Anterior cingulate cortex (tissue), 58 donors: Measurements from ENCODE around the gene KIF9.
A peak's percentile ranks its signal among the peaks of the same experiment; 100 is the strongest.
"Not testable (repeated sequence)": the region's sequence is repeated elsewhere in the genome, so short reads cannot be mapped to it uniquely, and the experiment has no call there.

Source experiments
- DNase-seq, 58 donors: peaks; one replicate each; lab custom pipeline; 2025; lab: John Stamatoyannopoulos, UW

Gene KIF9, protein sequence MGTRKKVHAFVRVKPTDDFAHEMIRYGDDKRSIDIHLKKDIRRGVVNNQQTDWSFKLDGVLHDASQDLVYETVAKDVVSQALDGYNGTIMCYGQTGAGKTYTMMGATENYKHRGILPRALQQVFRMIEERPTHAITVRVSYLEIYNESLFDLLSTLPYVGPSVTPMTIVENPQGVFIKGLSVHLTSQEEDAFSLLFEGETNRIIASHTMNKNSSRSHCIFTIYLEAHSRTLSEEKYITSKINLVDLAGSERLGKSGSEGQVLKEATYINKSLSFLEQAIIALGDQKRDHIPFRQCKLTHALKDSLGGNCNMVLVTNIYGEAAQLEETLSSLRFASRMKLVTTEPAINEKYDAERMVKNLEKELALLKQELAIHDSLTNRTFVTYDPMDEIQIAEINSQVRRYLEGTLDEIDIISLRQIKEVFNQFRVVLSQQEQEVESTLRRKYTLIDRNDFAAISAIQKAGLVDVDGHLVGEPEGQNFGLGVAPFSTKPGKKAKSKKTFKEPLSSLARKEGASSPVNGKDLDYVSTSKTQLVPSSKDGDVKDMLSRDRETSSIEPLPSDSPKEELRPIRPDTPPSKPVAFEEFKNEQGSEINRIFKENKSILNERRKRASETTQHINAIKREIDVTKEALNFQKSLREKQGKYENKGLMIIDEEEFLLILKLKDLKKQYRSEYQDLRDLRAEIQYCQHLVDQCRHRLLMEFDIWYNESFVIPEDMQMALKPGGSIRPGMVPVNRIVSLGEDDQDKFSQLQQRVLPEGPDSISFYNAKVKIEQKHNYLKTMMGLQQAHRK

DNA sequence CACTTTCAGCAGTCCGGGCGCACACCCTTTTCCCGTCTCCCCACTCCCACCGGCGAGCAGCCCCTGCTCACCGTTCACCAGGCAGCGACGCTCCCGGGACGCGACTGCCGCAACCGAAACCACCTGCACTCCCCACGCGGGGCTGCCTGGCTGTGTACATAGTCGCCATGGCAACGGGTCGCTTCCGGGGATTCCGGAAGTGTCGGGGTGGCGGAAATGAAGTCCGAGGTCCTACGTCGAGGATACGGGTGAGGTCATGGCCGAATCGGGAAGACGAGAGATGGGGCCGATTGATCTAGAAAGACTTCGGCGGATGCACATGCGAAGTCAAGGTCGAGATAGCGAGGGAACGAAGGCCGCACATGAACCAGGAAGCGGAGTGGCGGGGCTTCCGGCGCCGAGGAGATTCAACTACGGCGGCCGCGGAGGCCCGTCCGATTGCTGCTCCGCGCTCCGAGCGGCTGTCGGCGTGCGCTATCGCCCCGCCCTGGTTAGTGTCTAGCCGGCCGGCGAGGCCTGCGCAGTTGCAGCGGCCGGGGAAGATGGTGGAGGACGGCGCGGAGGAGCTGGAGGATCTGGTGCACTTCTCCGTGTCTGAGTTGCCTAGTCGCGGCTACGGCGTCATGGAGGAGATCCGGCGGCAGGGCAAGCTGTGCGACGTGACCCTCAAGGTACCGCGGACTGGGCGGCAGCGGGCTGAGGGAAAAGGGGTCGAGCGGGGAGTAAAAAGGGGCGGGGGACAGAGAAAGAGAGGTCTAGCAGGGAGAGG is at the start of gene KIF9, which contains the start of gene KLHL18:
KIF9 (minus strand) TSS at position 376 of the 769 bp plus-strand sequence. CDS start 5,425 bp downstream, outside the sequence.
KLHL18 (plus strand) TSS at position 521 of the 769 bp plus-strand sequence; CDS start at position 543, 22 bp downstream.
- DNase-seq, result peak; percentile 49 to 97 (median 94)

DNA sequence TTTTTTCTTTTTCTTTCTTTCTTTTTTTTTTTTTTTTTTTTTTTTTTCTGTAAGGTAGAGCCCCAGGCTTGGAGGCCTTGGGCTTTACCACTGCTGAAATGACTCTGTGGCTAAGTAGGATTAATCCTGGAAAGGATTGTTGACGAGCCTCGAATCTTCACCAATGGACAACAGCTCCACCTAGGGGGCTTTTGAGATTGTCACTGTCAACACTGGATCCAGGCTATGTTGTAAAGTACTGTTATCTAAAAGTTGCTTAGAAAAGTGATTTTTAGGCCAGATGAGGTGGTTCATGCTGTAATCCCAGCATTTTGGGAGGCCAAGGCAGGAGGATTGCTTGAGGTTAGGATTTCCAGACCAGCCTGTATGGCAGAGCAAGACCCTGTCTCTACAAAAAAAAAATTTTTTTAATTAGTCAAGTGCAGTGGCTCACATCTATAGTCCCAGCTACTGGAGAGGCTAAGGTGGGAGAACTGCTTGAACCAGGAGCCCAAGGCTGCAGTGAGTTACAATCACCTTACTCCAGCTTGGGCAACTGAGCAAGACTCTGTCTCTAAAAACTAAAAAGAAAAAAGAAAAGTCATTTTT is 41.8 kb upstream of the KIF9 start:
- peak in 40 of 58 donors; percentile 2 to 71 (median 23) for DNase-seq

DNA sequence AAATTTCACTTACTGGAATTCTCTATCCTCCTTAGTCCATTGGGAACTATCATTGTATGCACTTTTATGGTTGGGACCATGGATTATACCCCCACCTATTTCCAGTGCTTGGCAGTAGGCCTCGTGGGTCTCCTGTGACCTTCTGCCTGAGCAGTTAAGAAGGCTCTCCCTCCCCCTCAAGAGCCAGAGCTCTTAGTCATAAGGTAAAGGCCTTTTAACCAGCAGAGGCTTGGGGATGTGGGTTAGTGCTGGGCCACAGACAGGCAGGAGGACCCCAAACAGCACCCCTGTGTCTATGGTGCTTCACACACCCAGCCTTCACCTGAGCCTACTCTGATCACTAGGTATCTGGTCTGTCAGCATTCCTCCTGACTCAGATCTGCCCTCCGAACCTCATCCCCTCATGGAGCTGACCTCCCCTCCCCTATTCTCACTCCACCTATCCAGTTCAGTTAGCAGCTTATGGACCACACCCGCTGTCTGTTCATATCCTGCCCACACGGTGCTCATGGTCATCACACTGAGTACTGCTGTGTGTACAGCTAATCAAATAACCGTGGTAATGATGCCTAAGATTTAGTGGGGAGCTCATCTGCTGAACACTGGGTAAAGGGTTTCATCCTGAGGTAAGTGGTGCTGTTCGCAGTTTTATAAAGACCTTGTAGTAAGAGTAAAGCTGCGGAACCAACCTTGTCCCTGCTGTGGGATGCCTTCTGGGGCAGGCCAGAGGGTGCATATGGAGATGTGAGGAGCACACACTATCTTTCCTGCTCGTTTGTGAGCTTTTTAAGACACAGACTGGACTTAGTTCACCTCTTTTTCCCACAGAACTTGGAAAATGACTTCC is 41.1 kb upstream of the KIF9 start:
- DNase-seq, result no peak

DNA sequence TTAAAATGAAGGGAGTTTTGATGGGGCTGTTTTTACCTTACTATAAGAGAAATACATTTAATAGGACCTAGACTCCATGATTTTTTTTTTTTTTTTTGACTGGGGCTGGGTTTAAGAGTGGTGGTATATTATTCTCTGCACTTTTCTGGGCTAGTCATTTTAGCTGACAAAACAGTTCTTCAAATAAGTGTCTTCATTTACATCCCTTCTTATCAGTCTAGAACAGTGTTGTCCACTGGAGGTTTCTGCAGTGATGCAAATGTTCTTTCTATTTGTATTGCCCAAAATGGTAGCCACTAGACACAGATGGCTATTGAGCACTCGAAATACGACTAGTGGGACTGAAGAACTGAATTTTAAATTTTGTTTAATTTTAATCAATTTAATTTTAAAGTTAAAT is 37.4 kb upstream of the KIF9 start:
- DNase-seq, result no peak

DNA sequence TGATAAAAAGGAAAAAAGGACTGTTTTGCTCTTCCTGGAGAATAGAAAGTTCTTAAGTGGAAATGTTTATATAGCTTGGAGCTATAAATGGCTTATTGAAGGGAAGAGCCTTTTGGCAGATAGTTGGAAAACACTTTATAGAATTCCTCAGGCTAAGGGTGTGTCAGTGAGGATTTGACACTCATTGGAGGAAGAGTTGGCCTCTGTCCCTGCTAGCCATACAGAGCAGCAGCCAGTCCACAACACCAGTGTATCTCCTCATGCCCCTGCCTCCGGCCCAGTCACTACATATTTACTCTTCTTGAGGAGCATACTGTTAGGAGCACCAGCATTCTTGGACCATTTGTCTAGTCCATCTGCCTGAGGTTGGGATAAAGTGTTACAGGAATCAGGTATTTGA is 36.3 kb upstream of the KIF9 start:
- no peak for DNase-seq

DNA sequence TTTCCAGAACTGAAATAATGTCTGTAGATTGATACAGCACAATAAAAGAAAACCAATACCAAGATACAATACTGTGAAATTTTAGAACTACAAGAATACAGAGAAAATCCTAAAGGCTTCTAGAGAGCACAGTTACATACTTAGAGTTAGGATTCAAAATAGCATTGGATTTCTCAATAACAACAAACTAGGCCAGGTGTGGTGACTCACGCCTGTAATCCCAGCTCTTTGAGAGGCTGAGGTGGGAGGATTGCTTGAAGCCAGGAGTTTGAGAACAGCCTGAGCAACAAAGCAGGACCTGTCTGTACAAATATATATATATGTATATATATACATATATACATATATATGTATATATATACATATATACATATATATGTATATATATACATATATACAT is 33.6 kb upstream of the KIF9 start:
- not testable (repeated sequence) for DNase-seq

DNA sequence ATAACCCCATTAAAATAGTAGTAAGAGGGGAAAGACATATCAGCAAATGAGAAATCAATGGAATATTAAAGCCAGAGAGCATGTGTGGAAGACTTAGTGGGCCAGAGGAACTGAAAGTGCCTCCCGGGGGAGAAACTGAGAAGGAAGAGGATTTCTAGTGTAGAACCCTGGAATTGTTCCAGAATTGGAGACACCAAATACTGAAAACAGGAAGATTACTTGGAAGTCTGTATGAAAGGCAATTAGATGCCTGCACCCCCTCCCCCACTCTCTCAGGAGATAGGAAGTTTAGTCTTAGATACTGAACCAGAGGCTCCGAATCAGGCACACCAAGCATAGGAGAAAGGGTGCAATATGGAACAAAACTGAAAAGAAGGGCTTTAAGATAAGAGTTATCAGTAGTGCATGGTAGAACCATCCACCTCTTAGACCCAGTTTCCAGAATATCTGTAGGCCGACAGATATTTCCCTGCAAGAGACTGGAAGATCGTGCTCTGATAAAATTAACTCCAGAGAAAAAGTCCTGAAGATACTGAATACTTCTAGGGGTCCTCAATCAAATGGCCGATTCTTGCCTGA is 32.6 kb upstream of the KIF9 start:
- DNase-seq, result peak in 1 of 58 donors; percentile 34

DNA sequence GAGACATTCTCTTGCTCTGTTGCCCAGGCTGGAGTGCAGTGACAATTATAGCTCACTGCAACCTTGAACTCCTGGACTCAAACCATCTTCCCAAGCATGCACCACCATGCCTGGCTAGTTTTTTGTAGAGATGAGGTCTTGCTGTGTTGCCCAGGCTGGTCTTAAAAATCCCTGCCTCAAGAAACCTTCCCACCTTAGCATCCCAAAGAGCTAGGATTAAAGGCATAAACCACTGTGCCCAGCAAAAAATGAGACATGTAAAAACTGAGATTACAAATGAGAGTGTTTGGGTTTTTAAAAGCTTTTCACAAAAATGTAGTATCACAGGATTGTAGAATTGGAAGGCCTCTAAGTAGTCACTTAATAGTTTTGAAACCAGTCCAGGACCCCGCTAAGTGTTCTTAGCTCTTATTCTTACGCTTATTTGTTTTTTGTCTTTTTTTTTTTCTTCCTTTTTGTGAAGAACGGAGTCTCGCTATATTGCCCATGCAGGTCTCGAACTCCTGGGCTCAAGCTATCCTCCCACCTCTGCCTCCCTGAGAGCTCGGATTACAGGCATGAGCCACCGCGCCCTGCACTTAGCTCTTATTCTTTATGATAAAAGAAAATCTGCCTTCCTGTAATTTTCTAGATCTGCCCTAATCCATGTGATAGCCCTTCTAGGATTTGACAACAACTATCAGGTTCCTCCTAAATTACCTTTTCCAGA is 31.6 kb upstream of the KIF9 start:
- no peak for DNase-seq

DNA sequence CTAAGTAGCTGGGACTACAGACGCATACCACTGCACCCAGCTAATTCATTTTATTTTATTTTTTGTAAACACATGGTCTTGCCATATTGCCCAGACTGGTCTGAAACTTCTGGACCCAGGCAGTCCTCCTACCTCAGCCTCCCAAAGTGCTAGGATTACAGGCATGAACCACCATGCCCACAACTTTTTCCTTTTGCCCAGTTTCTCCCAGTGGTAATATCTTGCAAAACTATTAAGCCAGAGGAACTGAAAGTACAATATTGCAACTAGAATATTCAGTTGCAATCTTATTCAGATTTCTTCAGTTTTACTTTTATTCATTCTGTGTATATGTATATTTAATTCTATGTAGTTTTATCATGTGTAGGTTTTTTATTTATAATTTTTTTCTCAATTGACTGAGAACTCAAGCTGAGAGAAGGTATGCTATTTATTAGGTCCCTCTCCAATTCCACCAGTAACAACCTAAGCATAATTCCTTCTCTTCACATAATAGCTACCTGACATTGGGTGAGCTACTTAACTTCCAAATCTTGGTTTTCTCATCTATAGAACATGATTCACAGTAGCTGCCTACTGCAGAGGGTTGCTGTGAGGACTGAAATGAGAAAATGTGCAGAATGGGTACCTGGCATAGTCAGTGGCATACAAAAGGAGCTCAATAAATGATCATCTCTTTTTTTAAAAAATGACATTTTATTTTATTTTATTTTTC is 30.9 kb upstream of the KIF9 start:
- no peak for DNase-seq

DNA sequence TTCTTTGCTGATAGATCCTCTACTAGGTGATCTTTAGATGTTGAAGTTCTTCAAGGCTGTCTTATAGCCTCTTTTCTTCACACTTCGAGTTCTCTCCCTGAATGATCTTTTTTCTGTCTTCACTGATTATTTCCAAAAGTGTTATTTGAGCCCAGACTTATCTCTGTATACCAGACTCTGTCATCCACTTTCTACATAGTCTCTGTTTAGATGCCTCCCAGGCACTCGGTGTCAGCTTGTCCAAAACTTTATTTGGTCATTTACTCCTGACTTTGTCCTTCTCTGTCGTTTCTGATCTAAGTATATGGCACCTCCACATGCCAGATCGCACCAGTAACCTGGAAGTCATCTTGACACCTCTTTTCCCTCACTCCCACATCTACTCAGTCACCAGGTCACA is 27.8 kb upstream of the KIF9 start:
- DNase-seq, result no peak

DNA sequence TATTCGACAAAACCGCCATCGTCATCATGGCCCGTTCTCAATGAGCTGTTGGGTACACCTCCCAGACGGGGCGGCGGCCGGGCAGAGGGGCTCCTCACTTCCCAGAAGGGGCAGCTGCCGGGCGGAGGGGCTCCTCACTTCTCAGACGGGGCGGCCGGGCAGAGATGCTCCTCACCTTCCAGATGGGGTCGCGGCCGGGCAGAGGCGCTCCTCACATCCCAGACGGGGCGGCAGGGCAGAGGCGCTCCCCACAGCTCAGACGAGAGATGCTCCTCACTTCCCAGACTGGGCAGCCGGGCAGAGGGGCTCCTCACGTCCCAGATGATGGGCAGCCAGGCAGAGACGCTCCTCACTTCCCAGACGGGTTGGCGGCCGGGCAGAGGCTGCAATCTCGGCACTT is 26.6 kb upstream of the KIF9 start:
- not testable (repeated sequence) for DNase-seq

DNA sequence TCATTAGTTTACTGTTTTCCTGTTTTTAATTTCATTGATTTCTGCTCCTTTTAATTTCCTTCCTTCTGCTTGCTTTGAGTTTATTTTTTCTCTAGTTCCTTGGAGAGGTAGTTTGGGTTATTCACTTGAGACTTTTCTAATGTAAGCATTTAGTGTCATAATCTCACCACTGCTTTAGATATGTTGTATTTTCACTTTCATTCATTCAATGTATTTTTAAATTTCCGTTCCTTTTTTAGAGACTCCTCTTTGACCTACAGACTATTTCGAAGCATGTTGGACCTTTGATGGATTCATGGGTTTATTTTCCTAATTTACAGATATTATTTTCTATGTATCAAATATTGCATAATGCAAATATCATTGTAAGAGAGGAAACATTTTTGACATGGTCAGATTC is 23.4 kb upstream of the KIF9 start:
- no peak for DNase-seq

DNA sequence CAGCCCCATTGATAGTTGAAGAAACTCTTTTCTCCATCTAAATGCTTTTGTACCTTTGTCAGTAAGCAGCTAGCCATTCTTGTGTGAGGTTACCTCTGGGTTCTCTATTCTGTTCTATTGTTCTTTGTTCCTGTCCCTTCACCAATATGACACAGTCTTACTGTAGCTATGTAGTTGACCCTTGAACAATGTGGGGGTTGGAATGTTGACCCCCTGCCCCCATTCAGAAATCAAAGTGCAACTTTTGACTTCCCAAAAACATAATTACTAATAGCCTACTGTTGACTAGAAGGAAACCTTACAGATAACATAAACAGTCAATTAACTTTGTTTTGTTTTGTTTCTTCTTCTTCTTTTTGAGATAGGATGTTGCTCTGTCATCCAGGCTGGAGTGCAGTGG is 18.9 kb upstream of the KIF9 start:
- no peak for DNase-seq

DNA sequence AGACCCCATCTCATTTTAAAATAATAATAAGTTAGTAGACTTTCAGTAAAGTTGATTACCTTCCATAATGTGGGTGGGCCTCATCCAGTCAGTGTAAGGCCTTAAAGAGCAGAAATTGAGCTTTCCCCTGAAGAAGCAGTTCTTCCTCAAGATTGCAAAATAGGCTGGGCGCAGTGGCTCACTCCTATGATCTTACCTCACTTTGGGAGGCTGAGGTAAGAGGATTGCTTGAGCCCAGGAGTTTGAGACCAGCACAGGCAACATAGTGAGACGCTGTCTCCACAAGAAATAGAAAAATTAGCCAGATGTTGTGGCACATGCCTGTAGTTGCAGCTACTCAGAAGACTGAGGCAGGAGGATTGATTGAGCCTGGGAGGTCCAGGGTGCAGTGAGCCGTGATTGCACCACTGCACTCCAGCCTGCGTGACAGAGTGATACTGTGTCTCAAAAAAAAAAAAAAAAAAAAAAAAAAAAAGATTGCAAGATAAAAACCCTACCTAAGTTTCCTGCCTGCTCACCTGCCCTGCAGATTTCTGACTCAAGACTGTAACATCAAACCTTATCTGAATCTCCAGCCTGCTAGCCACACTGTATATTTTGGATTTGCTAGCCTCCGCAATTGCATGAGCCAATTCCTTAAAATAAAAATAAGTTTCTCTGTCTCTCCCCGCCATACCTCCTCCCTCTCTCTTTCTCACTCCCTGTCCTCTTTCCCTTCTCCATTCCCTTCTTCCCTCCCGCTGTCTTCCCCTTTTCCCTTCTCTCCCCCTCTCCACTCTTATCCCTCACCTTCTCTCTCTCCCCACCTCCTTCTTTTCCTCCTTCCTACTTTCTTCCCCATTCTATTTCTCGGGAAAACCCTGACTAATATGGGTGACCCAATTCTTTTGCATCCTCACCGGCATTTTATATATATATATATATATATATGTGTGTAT is 17.1 kb upstream of the KIF9 start:
- DNase-seq, result no peak

DNA sequence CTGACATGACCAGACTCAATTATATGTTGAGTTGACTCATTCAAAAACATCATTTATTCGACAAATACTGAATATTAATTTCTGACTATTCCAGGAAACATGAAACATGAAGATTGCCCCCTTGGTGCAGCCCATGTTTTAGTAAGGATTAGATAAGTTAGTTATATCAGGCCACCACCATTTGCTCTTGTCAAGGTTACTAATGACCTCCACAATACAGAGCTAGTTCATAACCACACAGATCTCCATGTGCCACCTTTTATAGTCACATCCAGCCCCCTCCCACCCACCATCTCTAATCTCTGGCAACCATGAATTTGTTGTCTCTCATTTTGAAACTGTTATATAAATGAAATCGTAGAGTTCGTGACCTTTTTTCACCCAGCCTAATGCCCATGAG is 15.8 kb upstream of the KIF9 start:
- DNase-seq, result no peak

DNA sequence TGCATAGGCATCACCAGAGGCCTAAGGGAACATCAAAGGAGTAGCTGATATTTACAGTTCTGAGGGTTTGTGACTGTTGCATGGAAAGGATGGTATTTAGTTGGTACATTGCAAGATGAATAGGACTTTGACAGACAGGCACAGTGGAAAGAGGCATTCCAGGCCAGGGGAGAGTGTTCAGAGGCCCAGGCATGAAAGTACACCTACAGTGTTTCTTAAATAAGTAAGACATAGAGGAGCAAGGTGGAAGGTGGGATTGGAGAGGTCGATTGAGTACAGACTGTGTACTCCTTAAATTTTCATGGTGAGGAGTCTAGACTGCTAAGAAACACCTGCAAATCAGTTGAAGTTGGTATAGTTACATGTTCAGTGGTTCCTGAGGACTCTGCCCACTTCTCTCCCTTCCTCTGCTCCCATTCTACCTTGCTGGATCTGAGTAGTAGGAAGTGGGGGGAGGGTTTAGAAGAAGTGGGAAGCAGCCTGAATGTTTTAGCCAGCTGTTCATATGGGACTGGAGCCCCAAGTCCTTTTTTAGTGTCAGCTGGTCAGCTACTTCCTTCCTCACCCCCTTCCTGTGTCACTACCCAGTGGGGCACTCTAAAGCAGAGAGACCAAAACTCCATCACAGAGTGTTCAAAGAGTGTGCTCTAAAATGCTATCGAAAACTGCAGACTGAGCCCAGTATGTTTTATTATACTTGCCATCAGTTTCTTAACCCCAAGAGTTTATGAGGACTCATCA is 14.1 kb upstream of the KIF9 start:
- no peak for DNase-seq
